ENCODE data around the gene SMIM35. TPM values are rescaled to one million over a fixed set of nuclear protein-coding genes. Genes with fewer than 3 reads are reported as not detected.
A peak's percentile ranks its signal among the peaks of the same experiment; 100 is the strongest.

SMIM35 gene
- total RNA-seq, 1 experiment from 2014 or later, result not detected

- Histone ChIP-seq H3K79me2 (ENCODE audit: insufficient read depth, low read length) (no peaks in the 10 kb centered on the region), H3K18ac (ENCODE audit: insufficient read length, low read depth, low read length) (no peak overlapping the region), H3K9ac (ENCODE audit: extremely low read depth, insufficient read length, low read length) (no peak overlapping the region), H3K23me2 (ENCODE audit: insufficient read length, low read depth, low read length, poor library complexity, severe bottlenecking) (no peaks in the 10 kb centered on the region), H4K5ac (ENCODE audit: insufficient read length, low read depth, low read length) (no peak overlapping the region), H3K4ac (ENCODE audit: low read depth, low read length) (no peak overlapping the region), H4K91ac (ENCODE audit: insufficient read length, low read depth, low read length) (no peak overlapping the region), H4K20me1 (ENCODE audit: control insufficient read depth, insufficient read depth, insufficient read length) (no peaks in the 10 kb centered on the region), H3K14ac (ENCODE audit: insufficient read depth, low read length) (no peak overlapping the region; the same call in 1 of the 2 replicates), H3K56ac (ENCODE audit: insufficient read length, low read depth, low read length) (no peak overlapping the region), H3K23ac (ENCODE audit: insufficient read length, low read depth, low read length) (no peak overlapping the region), H3T11ph (ENCODE audit: low read length) (no peak overlapping the region), H3K27me3 (ENCODE audit: insufficient read depth, low read length) (no peaks in the 10 kb centered on the region), H2BK15ac (ENCODE audit: low read depth, low read length) (no peak overlapping the region), H2BK120ac (ENCODE audit: low read depth, low read length, poor library complexity, severe bottlenecking) (no peak overlapping the region), H2AFZ (ENCODE audit: low read length) (no peak overlapping the region), H3K27ac (ENCODE audit: insufficient read length, low read depth, low read length) (no peak overlapping the region), H3K4me2 (ENCODE audit: insufficient read depth, insufficient read length, low read length) (no peak overlapping the region), H2BK20ac (ENCODE audit: low read depth, low read length, poor library complexity, severe bottlenecking) (no peak overlapping the region), H2BK5ac (ENCODE audit: insufficient read length, low read length) (no peak overlapping the region), H3K9me3 (ENCODE audit: control insufficient read depth, low read depth, low read length) (no peaks in the 10 kb centered on the region), H3K4me1 (ENCODE audit: insufficient read depth, low read length) (peaks cover 6% of the 10 kb centered on the region; the same call in 1 of the 2 replicates), H4K8ac (replicated peaks; ENCODE audit: insufficient read length, low read depth, low read length) (no peak overlapping the region), H2BK12ac (ENCODE audit: insufficient read length, low read depth, low read length) (no peak overlapping the region), H2AK5ac (ENCODE audit: insufficient read length, low read length) (no peak overlapping the region), H3K79me1 (ENCODE audit: insufficient read depth, low read depth, low read length, poor library complexity, severe bottlenecking) (no peaks in the 10 kb centered on the region)
- no peaks in the 10 kb centered on the region for H3K9me3 Mint-ChIP-seq
- peaks cover 11 to 18% of the 10 kb centered on the region in 2 experiments for H3K4me1 Mint-ChIP-seq
- no peak for TF ChIP-seq CTCF (conservative IDR thresholded peaks at IDR 0.05)
- H3K27ac Mint-ChIP-seq, result peak overlapping the region in 1 of 3 experiments; percentile 73; a peak in 1 of 7 replicates
- no peaks in the 10 kb centered on the region for H3K36me3 Mint-ChIP-seq (ENCODE audit: insufficient read depth in 1 of 3, low read depth in 3 of 3)
- peaks cover 14% of the 10 kb centered on the region for H3K27me3 Mint-ChIP-seq (ENCODE audit: low read depth)
- WGBS (ENCODE audit: extremely low coverage, insufficient read length, low lambda C conversion rate), result no CpG with 5 or more reads among the region's 10 CpGs
- no peak for DNase-seq
- no peak overlapping the region for H3K4me3 Mint-ChIP-seq
Observed at GRCh38 chr11:117998664-117999353, 88.0 kb downstream of the SMIM35 start.

All from H9 (cell line).